Right lobe of liver (tissue), 6 donors: ENCODE measurements around the gene MAML3. TPM values are rescaled to one million over a fixed set of nuclear protein-coding genes. Genes with fewer than 3 reads are reported as not detected.

Source experiments
- ATAC-seq, 4 donors: fragments of 200-7000 bp; cut with Tn5 transposase; one replicate each; pipeline ENCODE4 v1.9.1; 2020; ENCODE audit warnings: mild to moderate bottlenecking in 4 of 4, moderate library complexity in 4 of 4
- DNase-seq, 3 donors: peaks; one replicate each; pipeline ENCODE4 v3.0.0-alpha.2; 2020
- H3K27ac ChIP-seq, 3 donors: fragments of 200-600 bp; one replicate each; pipeline ENCODE4 v1.8.0; 2022
- H3K27me3 ChIP-seq, 2 donors: fragments of 200-600 bp; one replicate each; pipeline ENCODE4 v1.8.0; 2022
- H3K36me3 ChIP-seq, 4 donors: fragments of 200-600 bp; sonication (generic) in 1 of 4; one replicate each; pipeline versions ENCODE4 v1.5.1 to v1.8.0; 2017 to 2022; ENCODE audit warnings: control low read depth in 1 of 4
- H3K4me1 ChIP-seq, 4 donors: fragments of 200-600 bp; sonication (generic) in 1 of 4; one replicate each; pipeline versions ENCODE4 v1.5.1 to v1.8.0; 2017 to 2022; ENCODE audit warnings: control low read depth in 1 of 4
- H3K4me3 ChIP-seq, 3 donors: fragments of 200-600 bp; one replicate each; pipeline ENCODE4 v1.8.0; 2022
- H3K9me3 ChIP-seq, 4 donors: fragments of 200-600 bp; sonication (generic) in 1 of 4; one replicate each; pipeline versions ENCODE4 v1.5.1 to v1.8.0; 2017 to 2022; ENCODE audit warnings: control low read depth in 1 of 4
- POLR2A ChIP-seq: fragments of 450-650 bp; IDR thresholded peaks from one replicate; pipeline ENCODE4 v1.6.1; 2017; ENCODE audit warnings: antibody characterized with exemption, mild to moderate bottlenecking
- WGBS: methylation state at CpG from one replicate; pipeline ENCODE4 v1.1.6; 2018; ENCODE audit warnings: low coverage, low lambda C conversion rate; ENCODE audit not compliant: insufficient coverage; ENCODE audit errors: missing lambda C conversion rate; 5-methylcytosine and 5-hydroxymethylcytosine counted together
- intact Hi-C, 2 donors: fragments of 100-400 bp; cut with DNase I; formaldehyde crosslinking; loops; one replicate each; pipeline versions ENCODE4 v1.11.2 to v1.14.1; 2022
- total RNA-seq, 6 experiments: library from RNA; depleted of rRNA in 2 of 6; stranded (reverse); fragments of >200 nt in 2 of 6; fragmentation: NEBNext Ultra II Directional in 3 of 6; extraction: Animal tissue kit (Norgen Biotek cat#: 25700) in 3 of 6; gene quantifications; one replicate each; pipeline versions ENCODE4 v1.1.0 to v1.2.4, GENCODE V29; 2016 to 2023
- TF ChIP-seq, protein P1 (sequence below), 4 donors: fragments of 200-600 bp in 3 of 4; fragments of 450-650 bp in 1 of 4; IDR thresholded peaks; one replicate each; pipeline versions ENCODE4 v1.5.1 to v1.8.0; 2016 to 2022; ENCODE audit warnings: antibody characterized with exemption in 4 of 4, mild to moderate bottlenecking in 2 of 4
- donor health status: DM: no; HTN: yes; CAD: no.
- donor health status: DM: no; HTN: no; CAD: no.
- donor health status: DM: no; HTN: no; CAD: no.
- donor health status: DM: no; HTN: yes; CAD: no.
- donor health status: DM: no; HTN: yes; CAD: no.

The MAML3 gene
- total RNA-seq, 6 experiments from 2014 or later: 2.6 to 7.8 (median 5.0) TPM

GRCh38 chr4:140156529-140157171 is 2.7 kb upstream of the MAML3 start:
- H3K9me3 ChIP-seq: no peaks in the 10 kb centered on the region
- H3K27me3 ChIP-seq: no peaks in the 10 kb centered on the region
- intact Hi-C loops: loop anchor here in 1 of 2 donors (5.0 kb wide), 1 partner anchor 96 kb away; no protein-coding TSS in a partner anchor
- H3K27ac ChIP-seq: no peak overlapping the region
- H3K36me3 ChIP-seq: no peaks in the 10 kb centered on the region
- ATAC-seq: no peak
- no peak overlapping the region for H3K4me3 ChIP-seq
- no peak for DNase-seq
- WGBS: 46% methylated on average over 4 of the region's 4 CpGs
- H3K4me1 ChIP-seq: peaks cover 2 to 16% (median 7%) of the 10 kb centered on the region in 4 donors
- no peak for TF ChIP-seq POLR2A
- TF ChIP-seq, protein P1, sequence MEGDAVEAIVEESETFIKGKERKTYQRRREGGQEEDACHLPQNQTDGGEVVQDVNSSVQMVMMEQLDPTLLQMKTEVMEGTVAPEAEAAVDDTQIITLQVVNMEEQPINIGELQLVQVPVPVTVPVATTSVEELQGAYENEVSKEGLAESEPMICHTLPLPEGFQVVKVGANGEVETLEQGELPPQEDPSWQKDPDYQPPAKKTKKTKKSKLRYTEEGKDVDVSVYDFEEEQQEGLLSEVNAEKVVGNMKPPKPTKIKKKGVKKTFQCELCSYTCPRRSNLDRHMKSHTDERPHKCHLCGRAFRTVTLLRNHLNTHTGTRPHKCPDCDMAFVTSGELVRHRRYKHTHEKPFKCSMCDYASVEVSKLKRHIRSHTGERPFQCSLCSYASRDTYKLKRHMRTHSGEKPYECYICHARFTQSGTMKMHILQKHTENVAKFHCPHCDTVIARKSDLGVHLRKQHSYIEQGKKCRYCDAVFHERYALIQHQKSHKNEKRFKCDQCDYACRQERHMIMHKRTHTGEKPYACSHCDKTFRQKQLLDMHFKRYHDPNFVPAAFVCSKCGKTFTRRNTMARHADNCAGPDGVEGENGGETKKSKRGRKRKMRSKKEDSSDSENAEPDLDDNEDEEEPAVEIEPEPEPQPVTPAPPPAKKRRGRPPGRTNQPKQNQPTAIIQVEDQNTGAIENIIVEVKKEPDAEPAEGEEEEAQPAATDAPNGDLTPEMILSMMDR (IDR thresholded peaks at IDR 0.05): no peak

DNA sequence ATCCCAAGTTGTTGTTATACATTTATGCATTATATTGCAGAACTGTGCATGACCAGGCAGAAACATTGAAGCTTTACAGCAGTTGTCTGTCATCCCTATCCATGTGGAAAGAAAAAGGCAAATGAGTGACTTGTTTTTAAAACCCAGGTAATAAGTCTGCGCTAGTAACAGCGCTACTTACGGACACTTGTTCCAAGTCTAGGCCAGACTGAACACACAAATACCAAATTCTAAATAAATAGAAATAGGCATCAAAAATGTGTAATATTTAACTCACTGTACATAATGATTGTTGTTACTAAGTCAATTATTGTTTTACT is 548 bp upstream of the MAML3 start:
- H3K4me1 ChIP-seq: peaks cover 3 to 20% (median 9%) of the 10 kb centered on the region in 4 donors
- no peaks in the 10 kb centered on the region for H3K9me3 ChIP-seq
- 14% methylated on average over 3 of the region's 3 CpGs for WGBS
- no peak for DNase-seq
- no peaks in the 10 kb centered on the region for H3K36me3 ChIP-seq
- ATAC-seq: no peak
- no peaks in the 10 kb centered on the region for H3K27me3 ChIP-seq
- peak overlapping the region; percentile 90 to 96 (median 96) for H3K27ac ChIP-seq
- H3K4me3 ChIP-seq: peak overlapping the region; percentile 78 to 84 (median 82)
- intact Hi-C loops: no loop called here
- TF ChIP-seq, protein P1 (IDR thresholded peaks at IDR 0.05): no peak
- no peak for TF ChIP-seq POLR2A

GRCh38 chr4:140153419-140153717 is 616 bp downstream of the MAML3 start:
- ATAC-seq: no peak

GRCh38 chr4:140152751-140153418 is 1.1 kb downstream of the MAML3 start:
- H3K36me3 ChIP-seq: no peaks in the 10 kb centered on the region
- H3K4me3 ChIP-seq: peak overlapping the region; percentile 78 to 84 (median 82)
- no peaks in the 10 kb centered on the region for H3K9me3 ChIP-seq
- DNase-seq (peak; percentile 69 to 75 (median 71)), ATAC-seq (peak in 2 of 4 donors; percentile 1 to 2)
- intact Hi-C loops: no loop called here
- TF ChIP-seq, protein P1 (IDR thresholded peaks at IDR 0.05): no peak
- no peak for TF ChIP-seq POLR2A
- WGBS: under 1% methylated on average over 14 of the region's 54 CpGs
- no peaks in the 10 kb centered on the region for H3K27me3 ChIP-seq
- peaks cover 4 to 28% (median 7%) of the 10 kb centered on the region in 4 donors for H3K4me1 ChIP-seq
- peak overlapping the region; percentile 90 to 96 (median 96) for H3K27ac ChIP-seq

More at GRCh38 chr4:140153419-140153717, 616 bp downstream of the MAML3 start:
- no peaks in the 10 kb centered on the region for H3K36me3 ChIP-seq
- no peaks in the 10 kb centered on the region for H3K9me3 ChIP-seq
- peaks cover 4 to 27% (median 7%) of the 10 kb centered on the region in 4 donors for H3K4me1 ChIP-seq
- H3K27ac ChIP-seq: peak overlapping the region; percentile 90 to 96 (median 96)
- peak overlapping the region; percentile 78 to 84 (median 82) for H3K4me3 ChIP-seq
- no peaks in the 10 kb centered on the region for H3K27me3 ChIP-seq
- no peak for DNase-seq
- TF ChIP-seq POLR2A: no peak
- TF ChIP-seq, protein P1 (IDR thresholded peaks at IDR 0.05): no peak
- intact Hi-C loops: no loop called here
- WGBS: under 1% methylated on average over 14 of the region's 14 CpGs
